Right lobe of liver (tissue), 6 donors: ENCODE results near the gene RASSF10. TPM values are rescaled to one million over a fixed set of nuclear protein-coding genes. Genes with fewer than 3 reads are reported as not detected.

Experiments used
- ATAC-seq, 4 donors: fragments of 200-7000 bp; cut with Tn5 transposase; one replicate each; pipeline ENCODE4 v1.9.1; 2020; ENCODE audit warnings: mild to moderate bottlenecking in 4 of 4, moderate library complexity in 4 of 4
- DNase-seq, 3 donors: peaks; one replicate each; pipeline ENCODE4 v3.0.0-alpha.2; 2020
- H3K27ac ChIP-seq, 3 donors: fragments of 200-600 bp; one replicate each; pipeline ENCODE4 v1.8.0; 2022
- H3K27me3 ChIP-seq, 2 donors: fragments of 200-600 bp; one replicate each; pipeline ENCODE4 v1.8.0; 2022
- H3K36me3 ChIP-seq, 4 donors: fragments of 200-600 bp; sonication (generic) in 1 of 4; one replicate each; pipeline versions ENCODE4 v1.5.1 to v1.8.0; 2017 to 2022; ENCODE audit warnings: control low read depth in 1 of 4
- H3K4me1 ChIP-seq, 4 donors: fragments of 200-600 bp; sonication (generic) in 1 of 4; one replicate each; pipeline versions ENCODE4 v1.5.1 to v1.8.0; 2017 to 2022; ENCODE audit warnings: control low read depth in 1 of 4
- H3K4me3 ChIP-seq, 3 donors: fragments of 200-600 bp; one replicate each; pipeline ENCODE4 v1.8.0; 2022
- H3K9me3 ChIP-seq, 4 donors: fragments of 200-600 bp; sonication (generic) in 1 of 4; one replicate each; pipeline versions ENCODE4 v1.5.1 to v1.8.0; 2017 to 2022; ENCODE audit warnings: control low read depth in 1 of 4
- CTCF ChIP-seq, 4 donors: fragments of 200-600 bp in 3 of 4; fragments of 450-650 bp in 1 of 4; IDR thresholded peaks; one replicate each; pipeline versions ENCODE4 v1.5.1 to v1.8.0; 2016 to 2022; ENCODE audit warnings: antibody characterized with exemption in 4 of 4, mild to moderate bottlenecking in 2 of 4
- POLR2A ChIP-seq: fragments of 450-650 bp; IDR thresholded peaks from one replicate; pipeline ENCODE4 v1.6.1; 2017; ENCODE audit warnings: antibody characterized with exemption, mild to moderate bottlenecking
- WGBS: methylation state at CpG from one replicate; pipeline ENCODE4 v1.1.6; 2018; ENCODE audit warnings: low coverage, low lambda C conversion rate; ENCODE audit not compliant: insufficient coverage; ENCODE audit errors: missing lambda C conversion rate; 5-methylcytosine and 5-hydroxymethylcytosine counted together
- intact Hi-C, 2 donors: fragments of 100-400 bp; cut with DNase I; formaldehyde crosslinking; loops; one replicate each; pipeline versions ENCODE4 v1.11.2 to v1.14.1; 2022
- total RNA-seq, 6 experiments: library from RNA; depleted of rRNA in 2 of 6; stranded (reverse); fragments of >200 nt in 2 of 6; fragmentation: NEBNext Ultra II Directional in 3 of 6; extraction: Animal tissue kit (Norgen Biotek cat#: 25700) in 3 of 6; gene quantifications; one replicate each; pipeline versions ENCODE4 v1.1.0 to v1.2.4, GENCODE V29; 2016 to 2023
- donor health status: DM: no; HTN: yes; CAD: no.
- donor health status: DM: no; HTN: no; CAD: no.
- donor health status: DM: no; HTN: no; CAD: no.
- donor health status: DM: no; HTN: yes; CAD: no.
- donor health status: DM: no; HTN: yes; CAD: no.

Gene RASSF10
- total RNA-seq, 6 experiments from 2014 or later = 0.11 to 0.49 TPM; not detected in 4

DNA sequence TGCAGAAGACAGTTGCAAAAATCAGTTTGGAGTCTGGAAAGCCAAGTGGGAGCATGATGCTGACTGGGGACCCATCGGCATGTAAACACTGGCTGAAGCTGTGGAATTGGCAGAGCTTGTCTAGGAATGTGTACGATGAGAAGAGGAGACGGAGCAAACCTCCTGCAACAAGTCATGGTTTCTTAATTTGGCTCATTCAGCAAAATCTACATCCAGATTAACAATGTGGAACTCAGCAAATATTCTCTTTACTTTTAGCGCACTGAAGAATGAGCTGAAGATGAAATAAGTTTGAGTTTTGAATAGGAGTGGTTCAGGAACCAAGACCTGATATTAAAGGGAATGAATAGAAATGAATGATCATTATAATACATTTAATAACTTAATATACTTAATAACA, 26.6 kb downstream of the RASSF10 start:
- no peak overlapping the region for H3K27ac ChIP-seq
- no peak for DNase-seq
- ATAC-seq = no peak
- H3K27me3 ChIP-seq = no peaks in the 10 kb centered on the region
- no peaks in the 10 kb centered on the region for H3K36me3 ChIP-seq
- no peak overlapping the region for H3K4me3 ChIP-seq
- no peaks in the 10 kb centered on the region for H3K9me3 ChIP-seq
- TF ChIP-seq CTCF (IDR thresholded peaks at IDR 0.05) (no peak), POLR2A (no peak)
- 70% methylated on average over 4 of the region's 4 CpGs for WGBS
- intact Hi-C loops = no loop called here
- no peaks in the 10 kb centered on the region for H3K4me1 ChIP-seq

DNA sequence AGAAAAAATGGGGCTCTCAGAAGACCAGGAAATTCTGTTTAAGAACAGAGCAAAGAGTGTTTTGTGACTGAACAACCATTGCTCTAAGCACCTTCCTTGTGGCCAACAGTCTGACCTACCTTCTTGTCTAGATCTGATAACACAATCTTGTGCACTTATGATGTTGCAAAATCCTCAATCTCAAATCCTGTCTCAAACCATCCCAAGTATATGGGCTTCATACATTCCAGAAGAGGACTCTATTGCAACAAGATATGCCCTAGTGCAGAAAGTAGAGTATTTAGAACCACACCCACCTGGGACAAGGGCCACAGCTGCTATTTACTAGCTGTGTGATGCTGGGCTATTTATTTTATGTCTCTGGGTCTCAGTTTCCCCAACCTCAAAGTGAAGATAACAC, 27.1 kb downstream of the RASSF10 start:
- intact Hi-C loops = no loop called here
- no peaks in the 10 kb centered on the region for H3K4me1 ChIP-seq
- ATAC-seq = no peak
- H3K27me3 ChIP-seq = no peaks in the 10 kb centered on the region
- TF ChIP-seq POLR2A (no peak), CTCF (IDR thresholded peaks at IDR 0.05) (no peak)
- no peaks in the 10 kb centered on the region for H3K36me3 ChIP-seq
- DNase-seq = no peak
- no peak overlapping the region for H3K4me3 ChIP-seq
- no peak overlapping the region for H3K27ac ChIP-seq
- no peaks in the 10 kb centered on the region for H3K9me3 ChIP-seq

DNA sequence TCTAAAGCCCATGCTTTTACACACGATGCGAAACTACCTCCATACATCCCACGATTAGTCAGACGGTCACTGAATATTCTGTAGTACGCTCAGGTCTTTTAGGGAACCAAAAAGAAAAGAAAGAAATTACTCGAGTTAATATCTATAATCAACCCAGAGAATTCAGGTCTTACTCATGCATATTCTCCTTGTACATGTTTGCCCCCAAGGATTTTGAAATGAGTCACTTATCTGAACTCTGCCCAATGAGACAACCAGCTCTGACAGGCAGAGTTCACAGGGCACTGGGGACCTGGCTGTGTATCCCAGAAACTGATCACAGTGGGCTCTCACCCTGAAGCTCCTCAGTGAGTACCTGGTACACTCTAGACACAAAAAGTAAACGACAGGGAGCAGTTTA, 29.2 kb downstream of the RASSF10 start:
- Histone ChIP-seq H3K36me3 (no peaks in the 10 kb centered on the region), H3K9me3 (no peaks in the 10 kb centered on the region), H3K4me1 (no peaks in the 10 kb centered on the region), H3K27ac (no peak overlapping the region), H3K27me3 (no peaks in the 10 kb centered on the region), H3K4me3 (no peak overlapping the region)
- DNase-seq = no peak
- no peak for TF ChIP-seq CTCF (IDR thresholded peaks at IDR 0.05)
- no peak for TF ChIP-seq POLR2A
- WGBS = 72% methylated on average over 6 of the region's 7 CpGs
- intact Hi-C loops = no loop called here
- no peak for ATAC-seq

DNA sequence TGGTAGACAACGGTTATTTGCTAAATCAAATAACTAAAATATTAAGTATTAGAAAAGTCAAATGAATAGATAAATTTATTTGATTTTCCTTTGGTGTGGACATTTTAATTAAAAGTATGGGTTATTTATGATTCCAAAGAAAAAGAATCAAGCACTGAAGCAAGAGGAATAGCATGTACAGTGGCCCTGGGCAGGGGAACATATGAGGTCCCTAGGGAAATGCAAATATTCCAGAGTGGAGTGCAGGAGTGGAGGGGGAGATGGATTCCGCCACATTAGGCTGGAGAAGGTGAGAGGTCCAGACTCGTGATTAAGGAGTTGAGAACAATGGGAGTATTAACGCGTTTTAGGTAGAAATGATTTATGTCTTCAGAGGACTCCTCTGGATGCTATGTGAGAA, 30.0 kb downstream of the RASSF10 start:
- DNase-seq (no peak), ATAC-seq (no peak)
- WGBS = 83% methylated on average over 4 of the region's 5 CpGs
- intact Hi-C loops = no loop called here
- TF ChIP-seq CTCF (IDR thresholded peaks at IDR 0.05) = no peak
- no peak for TF ChIP-seq POLR2A
- Histone ChIP-seq H3K27ac (no peak overlapping the region), H3K27me3 (no peaks in the 10 kb centered on the region), H3K9me3 (no peaks in the 10 kb centered on the region), H3K36me3 (no peaks in the 10 kb centered on the region), H3K4me3 (no peak overlapping the region), H3K4me1 (no peaks in the 10 kb centered on the region)

- DNase-seq (no peak), ATAC-seq (no peak)
- WGBS = 71% methylated on average over 3 of the region's 4 CpGs
- intact Hi-C loops = no loop called here
- no peaks in the 10 kb centered on the region for H3K27me3 ChIP-seq
- no peak overlapping the region for H3K4me3 ChIP-seq
- no peaks in the 10 kb centered on the region for H3K4me1 ChIP-seq
- no peak overlapping the region for H3K27ac ChIP-seq
- no peaks in the 10 kb centered on the region for H3K36me3 ChIP-seq
- TF ChIP-seq POLR2A (no peak), CTCF (IDR thresholded peaks at IDR 0.05) (no peak)
- H3K9me3 ChIP-seq = no peaks in the 10 kb centered on the region
Measured at GRCh38 chr11:13040969-13041561, 31.9 kb downstream of the RASSF10 start.
